HG03457 (cell line): Measurements from ENCODE around the gene RMND5B.
"Not testable (repeated sequence)": the region's sequence is repeated elsewhere in the genome, so short reads cannot be mapped to it uniquely, and the experiment has no call there.

Experiments
- ATAC-seq: cut with Tn5 transposase; IDR thresholded peaks from one replicate; pipeline ENCODE4 v1.9.1; 2021; ENCODE audit warnings: moderate number of reproducible peaks; ENCODE audit not compliant: unreplicated experiment

Gene RMND5B, protein sequence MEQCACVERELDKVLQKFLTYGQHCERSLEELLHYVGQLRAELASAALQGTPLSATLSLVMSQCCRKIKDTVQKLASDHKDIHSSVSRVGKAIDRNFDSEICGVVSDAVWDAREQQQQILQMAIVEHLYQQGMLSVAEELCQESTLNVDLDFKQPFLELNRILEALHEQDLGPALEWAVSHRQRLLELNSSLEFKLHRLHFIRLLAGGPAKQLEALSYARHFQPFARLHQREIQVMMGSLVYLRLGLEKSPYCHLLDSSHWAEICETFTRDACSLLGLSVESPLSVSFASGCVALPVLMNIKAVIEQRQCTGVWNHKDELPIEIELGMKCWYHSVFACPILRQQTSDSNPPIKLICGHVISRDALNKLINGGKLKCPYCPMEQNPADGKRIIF

GRCh38 chr5:178130576-178131445, at the start of gene RMND5B:
RMND5B (plus strand) TSS chr5:178131014; CDS start chr5:178138120, 7,106 bp downstream.
- peak; percentile 72 for ATAC-seq

DNA sequence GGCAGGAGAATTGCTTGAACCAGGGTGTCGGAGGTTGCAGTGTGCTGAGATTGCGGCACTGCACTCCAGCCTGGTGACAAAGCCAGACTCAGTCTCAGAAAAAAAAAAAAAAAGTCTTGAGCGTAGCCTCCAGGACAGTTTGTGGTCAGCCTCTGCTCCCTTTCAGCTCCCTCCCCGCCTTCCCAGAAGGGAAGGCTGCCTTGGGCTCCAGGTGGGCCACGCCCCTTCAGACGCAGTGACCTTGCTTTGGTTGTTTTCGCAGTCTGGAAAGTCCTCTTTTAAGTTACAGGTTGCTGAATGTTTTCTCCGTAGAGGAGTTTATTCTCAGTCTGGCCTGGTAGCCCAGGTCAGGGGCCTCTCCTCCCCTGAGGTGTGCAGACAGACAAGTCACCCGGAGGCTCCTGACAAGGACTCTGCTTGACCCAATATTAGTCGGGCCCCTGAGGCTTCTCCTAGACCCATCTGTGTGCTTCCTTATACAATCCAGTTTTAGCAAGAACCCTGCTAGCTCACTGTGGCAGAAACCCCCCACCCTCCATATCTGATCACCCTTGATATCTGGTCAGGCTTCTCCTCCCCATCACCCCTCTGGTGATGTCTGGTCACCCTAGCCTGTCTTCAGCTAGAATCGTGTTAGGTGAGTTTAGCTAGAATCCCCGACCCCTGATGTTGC, 49.1 kb upstream of the RMND5B start:
- no peak for ATAC-seq

DNA sequence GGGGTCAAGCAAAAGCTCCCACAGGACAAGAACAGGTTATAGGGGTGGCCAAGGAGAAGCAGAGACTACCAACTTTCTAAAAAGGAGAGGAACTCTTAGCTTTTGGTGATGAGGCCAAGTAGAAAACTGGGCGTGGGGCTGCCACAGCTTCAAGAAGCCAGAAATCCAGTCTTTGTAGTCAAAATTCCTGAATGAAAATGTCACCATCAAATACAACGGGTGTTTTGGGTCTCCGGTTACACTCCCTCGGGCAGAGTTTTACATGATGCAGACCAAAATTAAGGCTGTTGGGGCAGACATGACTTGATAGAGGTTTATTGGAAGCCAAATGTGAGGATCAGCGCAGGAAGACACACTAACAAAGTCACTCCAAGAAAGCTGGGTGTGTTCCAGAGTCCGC, 46.9 kb upstream of the RMND5B start:
- no peak for ATAC-seq

GRCh38 chr5:178085316-178085715, 45.5 kb upstream of the RMND5B start:
- no peak for ATAC-seq

DNA sequence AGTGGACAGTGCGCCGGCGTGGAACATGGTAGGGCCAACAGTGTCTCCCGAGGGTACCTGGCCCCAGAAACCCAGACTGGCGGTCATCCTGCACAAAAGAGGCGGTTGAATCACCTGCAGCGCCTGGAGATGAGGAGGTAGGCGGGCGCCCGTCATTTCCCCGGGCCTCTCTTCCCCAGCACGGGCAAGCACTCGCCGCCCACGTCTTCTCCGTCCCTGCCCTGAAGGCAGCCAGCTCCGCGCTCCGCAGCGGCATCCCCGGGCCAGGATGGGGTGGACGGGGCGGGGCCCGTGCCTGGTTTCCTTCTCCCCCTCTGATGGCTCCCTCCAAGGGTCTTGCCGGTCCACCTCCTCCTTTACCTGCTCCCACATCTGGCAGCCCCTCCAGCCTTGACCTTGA, 44.5 kb upstream of the RMND5B start:
- ATAC-seq, result no peak

- not testable (repeated sequence) for ATAC-seq
These were observed 43.6 kb upstream of the RMND5B start for GRCh38 chr5:178087199-178087598.

- ATAC-seq, result no peak
These were observed 40.0 kb upstream of the RMND5B start for GRCh38 chr5:178090856-178091255.

GRCh38 chr5:178093134-178093533, 37.7 kb upstream of the RMND5B start:
- no peak for ATAC-seq

GRCh38 chr5:178094345-178094744, 36.5 kb upstream of the RMND5B start:
- ATAC-seq, result no peak

- ATAC-seq, result no peak
These were observed 32.1 kb upstream of the RMND5B start for GRCh38 chr5:178098685-178099084.

- ATAC-seq, result no peak
These were observed 27.2 kb upstream of the RMND5B start for GRCh38 chr5:178103612-178104011.

- no peak for ATAC-seq
These were observed 26.3 kb upstream of the RMND5B start for GRCh38 chr5:178104492-178104891.

DNA sequence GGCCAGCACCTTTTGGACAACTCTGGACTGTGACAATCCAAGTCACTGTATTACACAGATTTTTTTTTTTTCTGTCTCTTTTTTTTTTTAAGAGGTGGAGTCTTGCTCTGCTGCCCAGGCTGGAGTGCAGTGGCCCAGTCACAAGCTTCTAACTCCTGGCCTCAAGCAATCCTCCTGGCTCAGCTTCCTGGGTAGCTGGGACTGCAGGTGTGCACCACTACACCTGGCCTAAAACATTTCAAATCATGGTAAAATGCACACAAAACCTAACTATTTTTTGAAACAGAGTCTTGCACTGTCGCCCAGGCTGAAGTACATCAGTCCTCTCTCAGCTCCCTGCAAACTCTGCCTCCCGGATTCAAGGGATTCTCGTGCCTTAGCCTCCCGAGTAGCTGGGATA, 24.7 kb upstream of the RMND5B start:
- no peak for ATAC-seq

DNA sequence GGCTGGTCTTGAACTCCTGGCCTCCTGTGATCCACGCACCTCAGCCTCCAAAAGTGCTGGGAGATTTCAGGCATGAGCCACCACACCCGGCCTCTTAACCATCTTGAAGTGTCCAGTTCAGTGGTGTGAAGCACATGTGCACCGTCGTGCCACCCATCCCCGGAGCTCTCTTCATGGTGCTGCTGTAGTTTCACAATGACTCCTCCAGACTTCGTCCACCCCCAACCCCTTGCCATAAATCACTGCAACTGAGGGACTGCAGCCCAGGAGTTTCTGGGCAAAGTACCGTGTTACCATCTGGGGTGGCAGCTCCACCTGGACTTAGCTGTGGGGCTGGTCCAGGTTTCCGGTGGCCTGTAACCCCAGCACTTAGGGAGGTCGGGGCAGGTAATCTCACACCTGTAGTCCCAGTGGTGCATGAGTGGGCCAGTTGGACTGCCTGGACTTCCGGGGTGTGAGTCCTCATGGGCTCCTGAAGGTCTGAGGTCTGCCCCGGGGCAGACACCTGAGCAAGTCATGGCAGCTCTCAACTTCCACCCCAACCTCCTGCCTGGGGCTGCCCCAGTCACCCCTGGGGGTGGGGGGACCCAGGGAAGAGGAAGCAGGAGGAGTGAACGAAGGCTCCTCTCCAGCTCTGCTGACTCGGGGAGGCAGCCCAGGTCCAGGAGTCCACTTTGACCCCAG, 24.1 kb upstream of the RMND5B start:
- no peak for ATAC-seq

DNA sequence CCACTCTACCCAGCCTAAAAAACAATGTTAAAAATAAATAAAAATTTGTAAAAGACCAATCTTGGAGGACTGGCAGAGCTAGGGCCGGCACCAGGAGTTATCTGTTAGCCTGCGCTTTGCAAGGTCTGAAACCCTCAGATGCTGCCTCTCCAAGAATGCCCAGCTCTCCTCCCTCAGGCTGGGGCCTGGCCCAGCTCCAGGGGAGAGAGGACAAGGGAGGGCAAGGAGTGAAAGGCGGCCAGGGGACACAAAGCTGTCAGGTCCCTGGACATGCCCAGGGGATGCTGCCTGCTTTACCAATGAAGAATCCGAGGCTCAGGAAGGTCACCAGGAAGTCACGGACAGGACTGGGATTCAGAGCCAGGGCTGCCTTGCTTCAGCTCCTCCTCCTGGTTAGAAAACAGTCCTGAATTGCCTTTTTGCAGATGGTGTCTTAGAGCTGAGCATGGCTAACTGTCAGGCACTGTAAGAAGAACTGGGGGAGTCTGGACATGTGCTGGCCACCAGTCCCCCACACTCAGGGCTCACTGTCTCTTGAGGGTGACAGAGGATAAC, 23.0 kb upstream of the RMND5B start:
- ATAC-seq, result no peak

- ATAC-seq, result no peak
These were observed 22.4 kb upstream of the RMND5B start for GRCh38 chr5:178108446-178108845.

DNA sequence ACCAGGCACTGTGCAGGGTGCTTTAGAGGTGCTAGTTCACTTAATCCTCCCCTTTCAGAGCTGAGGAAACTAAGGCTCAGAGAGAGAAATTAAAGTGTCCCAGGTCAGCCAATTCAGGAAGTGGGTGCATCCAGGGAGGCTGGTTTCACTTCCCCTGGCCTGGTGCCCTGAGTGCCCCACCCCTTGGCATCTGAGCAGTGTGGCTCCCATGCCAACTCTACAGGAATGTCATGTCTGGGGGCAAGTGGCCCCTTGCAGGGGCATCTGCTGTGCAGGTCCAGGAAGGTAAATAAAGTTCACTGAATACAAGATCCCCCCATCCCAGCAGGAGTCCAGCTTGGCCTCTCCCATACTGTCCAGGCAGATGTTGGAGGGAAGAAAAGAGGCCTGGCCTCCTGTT, 21.8 kb upstream of the RMND5B start:
- ATAC-seq, result no peak

DNA sequence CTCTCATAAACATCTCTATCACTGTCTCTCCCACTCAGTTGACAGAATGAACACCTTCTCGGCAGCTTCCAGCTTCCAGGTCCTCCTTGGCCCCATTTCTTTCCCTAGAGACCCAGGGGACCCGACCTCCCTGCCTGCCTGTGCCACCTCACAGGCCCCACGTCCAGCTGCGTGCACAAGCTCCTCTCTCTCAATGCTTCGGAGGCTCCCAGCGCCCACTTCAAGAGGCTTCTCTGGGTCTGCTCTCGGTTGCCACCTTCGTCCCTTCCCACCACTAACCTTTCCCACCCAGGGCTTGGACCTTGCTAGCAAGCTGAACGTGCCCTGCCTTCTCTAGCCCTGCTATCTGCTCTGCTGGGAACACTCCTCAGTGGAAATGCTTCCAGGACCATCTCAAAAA, 20.3 kb upstream of the RMND5B start:
- no peak for ATAC-seq

DNA sequence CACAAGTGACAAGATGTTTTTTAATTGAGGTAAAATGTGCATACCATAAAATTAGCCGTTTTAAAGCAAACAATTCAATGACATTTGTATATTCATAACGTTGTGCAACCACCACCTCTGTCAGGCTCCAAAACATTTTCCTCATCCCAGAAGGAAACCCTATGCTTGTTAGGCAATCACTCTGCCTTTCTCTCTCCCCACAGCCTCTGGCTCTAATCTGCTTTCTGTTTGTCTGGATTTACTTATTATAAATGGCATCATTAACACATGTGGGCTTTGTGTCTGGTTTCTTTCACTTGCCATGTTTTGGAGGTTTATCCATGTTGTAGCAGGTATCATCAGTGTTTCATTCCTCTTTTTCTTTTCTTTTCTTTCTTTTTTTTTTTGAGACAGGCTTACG, 18.9 kb upstream of the RMND5B start:
- ATAC-seq, result no peak

- no peak for ATAC-seq
These were observed 18.3 kb upstream of the RMND5B start for GRCh38 chr5:178112545-178112944.
